Panc1 (cell line): ENCODE results near the gene ZP2. TPM values are rescaled to one million over a fixed set of nuclear protein-coding genes. Genes with fewer than 3 reads are reported as not detected.

Experiments used
- ATAC-seq: fragments of 200-7000 bp; cut with Tn5 transposase; 2 replicates; pipeline ENCODE4 v1.9.1; 2020; ENCODE audit warnings: mild to moderate bottlenecking, moderate library complexity
- BruUV-seq: library from RNA; stranded (reverse); fragments of 400-500 nt; replicated peaks from 2 replicates; lab custom pipeline; 2021; lab: Mats Ljungman, UMichigan
- CTCF ChIA-PET: fragments of 300-600 bp; sonication (Branson Sonifier 250); formaldehyde crosslinking; loops from one replicate; lab custom pipeline; 2022; ENCODE audit warnings: antibody characterized with exemption; lab: Charles Lee
- POLR2A ChIA-PET: fragments of 300-600 bp; sonication (Branson Sonifier 250); formaldehyde crosslinking; loops from one replicate; lab custom pipeline; 2022; ENCODE audit warnings: antibody characterized with exemption; lab: Charles Lee
- DNase-seq: peaks from one replicate; pipeline ENCODE4 v3.0.0-alpha.2; 2010; ENCODE audit warnings: low read depth, low spot score
- H3K27ac ChIP-seq: 2 replicates; pipeline ENCODE4 v1.5.1; 2011; ENCODE audit warnings: mild to moderate bottlenecking, low read length, inconsistent platforms
- H3K27me3 ChIP-seq: fragments of 200-500 bp; sonication (Bioruptor generic); 2 replicates; pipeline ENCODE4 v1.6.0; 2014; ENCODE audit warnings: low read length, inconsistent platforms; ENCODE audit not compliant: control insufficient read depth, insufficient read depth
- H3K36me3 ChIP-seq: fragments of 200-500 bp; sonication (Bioruptor generic); 2 replicates; pipeline ENCODE4 v1.5.1; 2014; ENCODE audit warnings: inconsistent platforms, mild to moderate bottlenecking, low read length, moderate library complexity; ENCODE audit not compliant: control insufficient read depth, insufficient read depth
- H3K4me1 ChIP-seq: 2 replicates; pipeline ENCODE4 v1.5.1; 2011; ENCODE audit warnings: inconsistent platforms, mild to moderate bottlenecking, low read length, moderate library complexity; ENCODE audit not compliant: control insufficient read depth, insufficient read depth
- H3K4me3 ChIP-seq, 2 experiments: 2 replicates each; pipeline ENCODE4 v1.5.1; 2011 to 2012; ENCODE audit warnings: low read depth in 2 of 2, low read length in 2 of 2, mild to moderate bottlenecking in 2 of 2, inconsistent platforms in 1 of 2, moderate library complexity in 1 of 2
- H3K9me3 ChIP-seq: fragments of 200-500 bp; sonication (Bioruptor generic); 2 replicates; pipeline ENCODE4 v1.5.1; 2014; ENCODE audit warnings: low read depth, mild to moderate bottlenecking, inconsistent platforms, low read length, moderate library complexity; ENCODE audit not compliant: control insufficient read depth, insufficient read depth
- POLR2AphosphoS5 ChIP-seq: IDR thresholded peaks from 2 replicates; pipeline ENCODE4 v1.6.1; 2012; ENCODE audit warnings: mild to moderate bottlenecking, low read depth, low read length, moderate library complexity
- REST ChIP-seq, 2 experiments: IDR thresholded peaks; 2 replicates each; pipeline ENCODE4 v1.6.1; 2011 to 2012; ENCODE audit warnings: low read depth in 2 of 2, control low read depth in 1 of 2, low read length in 1 of 2, mild to moderate bottlenecking in 1 of 2, moderate library complexity in 1 of 2; ENCODE audit not compliant: insufficient read depth in 1 of 2
- SIN3A ChIP-seq: IDR thresholded peaks from 2 replicates; pipeline ENCODE4 v1.6.1; 2012; ENCODE audit warnings: low read depth, mild to moderate bottlenecking, low read length, moderate library complexity, borderline replicate concordance; ENCODE audit not compliant: insufficient read depth
- TCF7L2 ChIP-seq: IDR thresholded peaks from 2 replicates; pipeline ENCODE4 v1.6.1; 2011; ENCODE audit warnings: mild to moderate bottlenecking, low read depth, low read length, inconsistent platforms
- in situ Hi-C: cut with HindIII; loops from 2 replicates; pipeline ENCODE4 v1.10.0; 2016; ENCODE audit warnings: low sequenced_read_pairs, low pct_unique_long_range_greater_than_20kb
- intact Hi-C: fragments of 100-400 bp; cut with micrococcal nuclease; formaldehyde crosslinking; loops from one replicate; pipeline ENCODE4 v1.10.0; 2022; ENCODE audit not compliant: unreplicated experiment
- total RNA-seq: library from RNA; stranded (reverse); gene quantifications from one replicate; pipeline ENCODE4 v1.2.1, GENCODE V29; 2021; ENCODE audit not compliant: unreplicated experiment
- TF ChIP-seq, protein P1 (sequence below): fragments of 450-650 bp; IDR thresholded peaks from 2 replicates; pipeline ENCODE4 v1.5.1; 2017; ENCODE audit warnings: mild to moderate bottlenecking

ZP2 gene
- total RNA-seq, 1 experiment from 2014 or later, result not detected

DNA sequence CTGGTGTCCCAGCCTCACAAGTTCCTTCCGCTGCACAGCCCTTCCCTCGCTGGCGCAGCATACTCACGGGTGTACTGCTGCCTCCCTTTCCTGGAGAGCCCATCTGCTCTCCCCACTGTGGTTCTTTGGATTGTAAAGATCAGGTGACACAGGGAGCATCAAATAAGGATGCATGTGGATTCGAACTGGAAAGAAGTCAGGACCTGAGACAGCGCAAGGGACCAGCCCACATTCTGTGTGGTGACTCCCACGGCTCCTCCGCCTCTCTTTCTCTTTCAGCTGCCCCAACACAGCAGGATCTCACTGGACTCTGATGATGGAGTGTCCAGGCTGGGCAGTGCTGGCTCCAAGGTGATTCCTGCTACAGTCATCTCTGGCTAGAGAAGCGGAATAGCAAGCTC, 44.8 kb downstream of the ZP2 start:
- H3K27me3 ChIP-seq, result no peaks in the 10 kb centered on the region
- intact Hi-C loops (no loop called here), in situ Hi-C loops (no loop called here)
- H3K36me3 ChIP-seq, result no peaks in the 10 kb centered on the region; the same call in 1 of the 2 replicates
- H3K4me1 ChIP-seq, result no peaks in the 10 kb centered on the region
- DNase-seq (no peak), ATAC-seq (no peak)
- no peak overlapping the region for H3K27ac ChIP-seq
- ChIA-PET POLR2A (no interaction called here), CTCF (no interaction called here)
- no TSS peak for BruUV-seq
- TF ChIP-seq REST (IDR thresholded peaks at IDR 0.05; ENCODE audit: insufficient read depth in 1 of 2, low read depth in 2 of 2, low read length in 1 of 2) (peak; percentile 77 to 81), POLR2AphosphoS5 (no peak)
- no peaks in the 10 kb centered on the region for H3K9me3 ChIP-seq
- no peak overlapping the region for H3K4me3 ChIP-seq

GRCh38 chr16:21164521-21165168, 46.7 kb downstream of the ZP2 start:
- ChIA-PET CTCF (no interaction called here), POLR2A (no interaction called here)
- Histone ChIP-seq H3K27me3 (no peaks in the 10 kb centered on the region), H3K36me3 (no peaks in the 10 kb centered on the region; the same call in 1 of the 2 replicates), H3K9me3 (no peaks in the 10 kb centered on the region), H3K4me3 (no peak overlapping the region), H3K27ac (no peak overlapping the region), H3K4me1 (no peaks in the 10 kb centered on the region)
- no peak for DNase-seq
- BruUV-seq, result no TSS peak
- intact Hi-C loops, result no loop called here
- in situ Hi-C loops, result no loop called here
- no peak for ATAC-seq
- TF ChIP-seq, protein P1, sequence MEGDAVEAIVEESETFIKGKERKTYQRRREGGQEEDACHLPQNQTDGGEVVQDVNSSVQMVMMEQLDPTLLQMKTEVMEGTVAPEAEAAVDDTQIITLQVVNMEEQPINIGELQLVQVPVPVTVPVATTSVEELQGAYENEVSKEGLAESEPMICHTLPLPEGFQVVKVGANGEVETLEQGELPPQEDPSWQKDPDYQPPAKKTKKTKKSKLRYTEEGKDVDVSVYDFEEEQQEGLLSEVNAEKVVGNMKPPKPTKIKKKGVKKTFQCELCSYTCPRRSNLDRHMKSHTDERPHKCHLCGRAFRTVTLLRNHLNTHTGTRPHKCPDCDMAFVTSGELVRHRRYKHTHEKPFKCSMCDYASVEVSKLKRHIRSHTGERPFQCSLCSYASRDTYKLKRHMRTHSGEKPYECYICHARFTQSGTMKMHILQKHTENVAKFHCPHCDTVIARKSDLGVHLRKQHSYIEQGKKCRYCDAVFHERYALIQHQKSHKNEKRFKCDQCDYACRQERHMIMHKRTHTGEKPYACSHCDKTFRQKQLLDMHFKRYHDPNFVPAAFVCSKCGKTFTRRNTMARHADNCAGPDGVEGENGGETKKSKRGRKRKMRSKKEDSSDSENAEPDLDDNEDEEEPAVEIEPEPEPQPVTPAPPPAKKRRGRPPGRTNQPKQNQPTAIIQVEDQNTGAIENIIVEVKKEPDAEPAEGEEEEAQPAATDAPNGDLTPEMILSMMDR, result no peak
- no peak for TF ChIP-seq TCF7L2
- TF ChIP-seq POLR2AphosphoS5, result no peak
- TF ChIP-seq SIN3A, result no peak
- TF ChIP-seq REST (IDR thresholded peaks at IDR 0.05; ENCODE audit: insufficient read depth in 1 of 2, low read depth in 2 of 2, low read length in 1 of 2), result no peak
